Measurements from ENCODE around the gene STRA6. TPM values are rescaled to one million over a fixed set of nuclear protein-coding genes. Genes with fewer than 3 reads are reported as not detected.

STRA6 gene
- total and polyA plus RNA-seq, 2 donors: 2.2 to 21.9 TPM

- 21% methylated on average over 18 of the region's 18 CpGs for WGBS
- H3K27ac ChIP-seq (ENCODE audit: low read depth): no peak overlapping the region
- peak overlapping the region; percentile 40 for H3K4me3 ChIP-seq (ENCODE audit: low read depth, low read length)
- no peaks in the 10 kb centered on the region for H3K36me3 ChIP-seq (ENCODE audit: insufficient read depth)
- H3K4me1 ChIP-seq (ENCODE audit: insufficient read depth): no peaks in the 10 kb centered on the region
- no peak for DNase-seq (ENCODE audit: extremely low spot score)
Measured at GRCh38 chr15:74136814-74137536, 65.6 kb downstream of the STRA6 start.

- Histone ChIP-seq H3K27ac (ENCODE audit: low read depth) (no peak overlapping the region), H3K36me3 (ENCODE audit: insufficient read depth) (no peaks in the 10 kb centered on the region), H3K4me3 (ENCODE audit: low read depth, low read length) (peak overlapping the region; percentile 40), H3K4me1 (ENCODE audit: insufficient read depth) (no peaks in the 10 kb centered on the region)
- WGBS: under 1% methylated on average over 25 of the region's 26 CpGs
- DNase-seq (ENCODE audit: extremely low spot score): no peak
Measured at GRCh38 chr15:74136540-74136813, 66.1 kb downstream of the STRA6 start.

DNA sequence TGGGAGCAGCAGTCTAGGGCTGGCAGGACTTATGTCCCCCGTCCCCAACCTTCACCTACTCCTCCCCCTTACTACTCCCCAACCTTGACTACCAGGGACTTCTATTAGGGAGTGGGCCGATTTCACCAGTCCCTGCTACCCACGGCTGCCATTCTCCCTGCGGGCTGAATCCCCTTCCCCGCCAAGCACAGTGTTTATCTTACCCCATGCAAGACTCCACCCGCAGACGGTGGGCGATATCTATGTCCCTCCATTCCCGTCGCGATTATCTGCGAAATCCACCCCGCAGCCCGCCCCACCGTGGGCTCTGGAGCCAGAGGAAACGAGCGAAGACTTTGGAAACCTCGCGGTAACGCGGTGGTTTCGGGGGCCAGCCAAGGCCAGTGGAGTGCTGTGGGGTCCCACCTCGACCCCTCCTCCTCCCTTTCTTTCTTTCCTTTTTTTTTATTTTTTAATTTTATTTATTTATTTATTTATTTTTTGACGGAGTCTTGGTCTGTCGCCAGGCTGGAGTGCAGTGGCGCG is 67.5 kb downstream of the STRA6 start:
- no peak for DNase-seq (ENCODE audit: extremely low spot score)
- no peak overlapping the region for H3K4me3 ChIP-seq (ENCODE audit: low read depth, low read length)
- H3K27ac ChIP-seq (ENCODE audit: low read depth): no peak overlapping the region
- 35% methylated on average over 27 of the region's 27 CpGs for WGBS
- no peaks in the 10 kb centered on the region for H3K4me1 ChIP-seq (ENCODE audit: insufficient read depth)
- no peaks in the 10 kb centered on the region for H3K36me3 ChIP-seq (ENCODE audit: insufficient read depth)

DNA sequence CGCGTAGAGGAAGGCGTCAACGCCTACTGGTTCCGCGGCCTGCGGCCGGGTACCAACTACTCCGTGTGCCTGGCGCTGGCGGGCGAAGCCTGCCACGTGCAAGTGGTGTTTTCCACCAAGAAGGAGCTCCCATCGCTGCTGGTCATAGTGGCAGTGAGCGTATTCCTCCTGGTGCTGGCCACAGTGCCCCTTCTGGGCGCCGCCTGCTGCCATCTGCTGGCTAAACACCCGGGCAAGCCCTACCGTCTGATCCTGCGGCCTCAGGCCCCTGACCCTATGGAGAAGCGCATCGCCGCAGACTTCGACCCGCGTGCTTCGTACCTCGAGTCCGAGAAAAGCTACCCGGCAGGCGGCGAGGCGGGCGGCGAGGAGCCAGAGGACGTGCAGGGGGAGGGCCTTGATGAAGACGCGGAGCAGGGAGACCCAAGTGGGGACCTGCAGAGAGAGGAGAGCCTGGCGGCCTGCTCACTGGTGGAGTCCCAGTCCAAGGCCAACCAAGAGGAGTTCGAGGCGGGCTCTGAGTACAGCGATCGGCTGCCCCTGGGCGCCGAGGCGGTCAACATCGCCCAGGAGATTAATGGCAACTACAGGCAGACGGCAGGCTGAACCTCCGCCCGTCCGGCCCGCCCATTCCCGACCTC is 68.1 kb downstream of the STRA6 start:
- DNase-seq (ENCODE audit: extremely low spot score): no peak
- Histone ChIP-seq H3K27ac (ENCODE audit: low read depth) (no peak overlapping the region), H3K4me3 (ENCODE audit: low read depth, low read length) (no peak overlapping the region), H3K36me3 (ENCODE audit: insufficient read depth) (no peaks in the 10 kb centered on the region), H3K4me1 (ENCODE audit: insufficient read depth) (no peaks in the 10 kb centered on the region)
- WGBS: 29% methylated on average over 53 of the region's 53 CpGs

GRCh38 chr15:74133694-74134386 is 68.7 kb downstream of the STRA6 start:
- no peak overlapping the region for H3K27ac ChIP-seq (ENCODE audit: low read depth)
- 26% methylated on average over 71 of the region's 71 CpGs for WGBS
- no peaks in the 10 kb centered on the region for H3K4me1 ChIP-seq (ENCODE audit: insufficient read depth)
- H3K4me3 ChIP-seq (ENCODE audit: low read depth, low read length): no peak overlapping the region
- no peaks in the 10 kb centered on the region for H3K36me3 ChIP-seq (ENCODE audit: insufficient read depth)
- DNase-seq (ENCODE audit: extremely low spot score): no peak

DNA sequence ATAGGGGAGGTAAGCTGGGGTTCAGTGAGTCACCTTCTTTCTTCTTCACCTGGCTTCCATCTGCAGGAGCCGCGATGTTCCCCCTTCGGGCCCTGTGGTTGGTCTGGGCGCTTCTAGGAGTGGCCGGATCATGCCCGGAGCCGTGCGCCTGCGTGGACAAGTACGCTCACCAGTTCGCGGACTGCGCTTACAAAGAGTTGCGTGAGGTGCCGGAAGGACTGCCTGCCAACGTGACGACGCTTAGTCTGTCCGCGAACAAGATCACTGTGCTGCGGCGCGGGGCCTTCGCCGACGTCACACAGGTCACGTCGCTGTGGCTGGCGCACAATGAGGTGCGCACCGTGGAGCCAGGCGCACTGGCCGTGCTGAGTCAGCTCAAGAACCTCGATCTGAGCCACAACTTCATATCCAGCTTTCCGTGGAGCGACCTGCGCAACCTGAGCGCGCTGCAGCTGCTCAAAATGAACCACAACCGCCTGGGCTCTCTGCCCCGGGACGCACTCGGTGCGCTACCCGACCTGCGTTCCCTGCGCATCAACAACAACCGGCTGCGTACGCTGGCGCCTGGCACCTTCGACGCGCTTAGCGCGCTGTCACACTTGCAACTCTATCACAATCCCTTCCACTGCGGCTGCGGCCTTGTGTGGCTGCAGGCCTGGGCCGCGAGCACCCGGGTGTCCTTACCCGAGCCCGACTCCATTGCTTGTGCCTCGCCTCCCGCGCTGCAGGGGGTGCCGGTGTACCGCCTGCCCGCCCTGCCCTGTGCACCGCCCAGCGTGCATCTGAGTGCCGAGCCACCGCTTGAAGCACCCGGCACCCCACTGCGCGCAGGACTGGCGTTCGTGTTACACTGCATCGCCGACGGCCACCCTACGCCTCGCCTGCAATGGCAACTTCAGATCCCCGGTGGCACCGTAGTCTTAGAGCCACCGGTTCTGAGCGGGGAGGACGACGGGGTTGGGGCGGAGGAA is 69.6 kb downstream of the STRA6 start:
- H3K27ac ChIP-seq (ENCODE audit: low read depth): no peak overlapping the region
- no peak for DNase-seq (ENCODE audit: extremely low spot score)
- H3K36me3 ChIP-seq (ENCODE audit: insufficient read depth): no peaks in the 10 kb centered on the region
- H3K4me1 ChIP-seq (ENCODE audit: insufficient read depth): no peaks in the 10 kb centered on the region
- 18% methylated on average over 90 of the region's 90 CpGs for WGBS
- H3K4me3 ChIP-seq (ENCODE audit: low read depth, low read length): no peak overlapping the region

DNA sequence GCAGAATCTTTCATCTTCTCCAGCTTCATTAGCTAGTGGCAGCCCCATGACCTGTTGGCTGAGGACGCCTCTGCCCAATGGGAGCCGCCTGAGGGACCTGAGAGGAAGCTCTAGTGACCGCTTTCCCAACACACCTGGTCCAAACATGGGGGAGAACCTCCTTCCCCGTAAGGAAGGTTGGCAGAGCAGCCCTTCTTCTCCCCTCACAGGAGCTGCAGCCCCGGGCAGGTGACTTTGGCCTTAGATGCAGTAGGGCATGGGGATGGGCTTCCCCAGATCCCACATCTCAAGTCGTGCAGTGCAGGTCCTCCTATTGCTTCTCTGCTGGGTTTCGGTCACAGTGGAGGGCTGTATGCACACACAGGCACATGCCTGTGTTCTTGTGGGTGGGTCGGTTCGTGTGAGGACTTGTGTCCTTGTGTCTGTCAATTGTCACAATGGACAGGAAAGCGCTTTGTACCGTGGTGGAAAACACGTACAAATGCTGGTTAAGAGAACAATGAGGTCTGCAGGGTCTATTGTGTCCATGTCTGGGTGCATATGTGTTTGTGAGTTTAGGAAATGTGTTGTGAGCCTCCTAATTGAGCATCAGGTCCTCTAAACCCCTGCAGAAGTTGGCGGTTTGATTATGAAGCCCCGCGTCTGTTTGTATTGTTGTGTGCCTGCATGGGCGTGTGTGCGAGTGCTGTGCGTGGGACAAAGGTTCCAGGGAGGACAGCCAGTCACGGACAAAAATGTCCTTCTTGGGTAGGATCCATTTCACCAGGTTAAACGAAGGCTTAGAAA is 70.8 kb downstream of the STRA6 start:
- WGBS: 27% methylated on average over 20 of the region's 20 CpGs
- Histone ChIP-seq H3K27ac (ENCODE audit: low read depth) (no peak overlapping the region), H3K4me3 (ENCODE audit: low read depth, low read length) (no peak overlapping the region), H3K4me1 (ENCODE audit: insufficient read depth) (no peaks in the 10 kb centered on the region), H3K36me3 (ENCODE audit: insufficient read depth) (no peaks in the 10 kb centered on the region)
- no peak for DNase-seq (ENCODE audit: extremely low spot score)

GRCh38 chr15:74130849-74131627 is 71.5 kb downstream of the STRA6 start:
- no peak overlapping the region for H3K27ac ChIP-seq (ENCODE audit: low read depth)
- no peak overlapping the region for H3K4me3 ChIP-seq (ENCODE audit: low read depth, low read length)
- H3K36me3 ChIP-seq (ENCODE audit: insufficient read depth): no peaks in the 10 kb centered on the region
- no peak for DNase-seq (ENCODE audit: extremely low spot score)
- WGBS: 13% methylated on average over 28 of the region's 28 CpGs
- no peaks in the 10 kb centered on the region for H3K4me1 ChIP-seq (ENCODE audit: insufficient read depth)

- Histone ChIP-seq H3K4me3 (ENCODE audit: low read depth, low read length) (no peak within 1 kb of the TSS), H3K27ac (ENCODE audit: low read depth) (no peak within 1 kb of the TSS), H3K4me1 (ENCODE audit: insufficient read depth) (no peaks in the 10 kb centered on the region), H3K36me3 (ENCODE audit: insufficient read depth) (no peaks in the 10 kb centered on the region)
- no peak for DNase-seq (ENCODE audit: extremely low spot score)
- WGBS: 2% methylated on average over 53 of the region's 53 CpGs
Measured at GRCh38 chr15:74130155-74130848, 72.3 kb downstream of the STRA6 start, which contains the start of gene ISLR2. TSS of gene ISLR2 (plus strand) at chr15:74130586. CDS start at chr15:74132755, 2,169 bp downstream.

GRCh38 chr15:74129586-74130154 is 72.9 kb downstream of the STRA6 start:
- no peak for DNase-seq (ENCODE audit: extremely low spot score)
- H3K4me3 ChIP-seq (ENCODE audit: low read depth, low read length): no peak overlapping the region

More at GRCh38 chr15:74129586-74130154, 72.9 kb downstream of the STRA6 start:
- H3K36me3 ChIP-seq (ENCODE audit: insufficient read depth): no peaks in the 10 kb centered on the region
- WGBS: 3% methylated on average over 40 of the region's 40 CpGs
- no peaks in the 10 kb centered on the region for H3K4me1 ChIP-seq (ENCODE audit: insufficient read depth)
- no peak overlapping the region for H3K27ac ChIP-seq (ENCODE audit: low read depth)

Data from urinary bladder (tissue), 4 donors.